Measurements from ENCODE around the gene RND3.

Gene RND3

GRCh38 chr2:150495993-150496627, 8.6 kb upstream of the RND3 start:
- no peak for DNase-seq
- in situ Hi-C loops (cut with MboI; ENCODE audit: low pct_unique_long_range_greater_than_20kb, low sequenced_read_pairs), result no loop called here

- no peak for DNase-seq
- in situ Hi-C loops (cut with MboI; ENCODE audit: low pct_unique_long_range_greater_than_20kb, low sequenced_read_pairs), result no loop called here
These were observed 7.5 kb upstream of the RND3 start for GRCh38 chr2:150495001-150495400.

GRCh38 chr2:150494234-150494945, 6.9 kb upstream of the RND3 start:
- no peak for DNase-seq
- in situ Hi-C loops (cut with MboI; ENCODE audit: low pct_unique_long_range_greater_than_20kb, low sequenced_read_pairs), result no loop called here

GRCh38 chr2:150491943-150492342, 4.5 kb upstream of the RND3 start:
- in situ Hi-C loops (cut with MboI; ENCODE audit: low pct_unique_long_range_greater_than_20kb, low sequenced_read_pairs), result no loop called here
- no peak for DNase-seq

- no peak for DNase-seq
- in situ Hi-C loops (cut with MboI; ENCODE audit: low pct_unique_long_range_greater_than_20kb, low sequenced_read_pairs), result no loop called here
These were observed 4.0 kb upstream of the RND3 start for GRCh38 chr2:150491430-150491829.

- DNase-seq, result no peak
- in situ Hi-C loops (cut with MboI; ENCODE audit: low pct_unique_long_range_greater_than_20kb, low sequenced_read_pairs), result no loop called here
These were observed 3.0 kb upstream of the RND3 start for GRCh38 chr2:150490466-150490865.

- in situ Hi-C loops (cut with MboI; ENCODE audit: low pct_unique_long_range_greater_than_20kb, low sequenced_read_pairs), result no loop called here
- no peak for DNase-seq
These were observed 655 bp downstream of the RND3 start for GRCh38 chr2:150486539-150487484.

GRCh38 chr2:150485871-150486538, 1.5 kb downstream of the RND3 start:
- no peak for DNase-seq
- in situ Hi-C loops (cut with MboI; ENCODE audit: low pct_unique_long_range_greater_than_20kb, low sequenced_read_pairs), result no loop called here

- in situ Hi-C loops (cut with MboI; ENCODE audit: low pct_unique_long_range_greater_than_20kb, low sequenced_read_pairs), result no loop called here
- no peak for DNase-seq
These were observed 2.2 kb downstream of the RND3 start for GRCh38 chr2:150485114-150485870.

- in situ Hi-C loops (cut with MboI; ENCODE audit: low pct_unique_long_range_greater_than_20kb, low sequenced_read_pairs), result no loop called here
- DNase-seq, result no peak
These were observed 2.9 kb downstream of the RND3 start for GRCh38 chr2:150484461-150485021.

- in situ Hi-C loops (cut with MboI; ENCODE audit: low pct_unique_long_range_greater_than_20kb, low sequenced_read_pairs), result no loop called here
- no peak for DNase-seq
These were observed 3.5 kb downstream of the RND3 start for GRCh38 chr2:150484006-150484405.

- in situ Hi-C loops (cut with MboI; ENCODE audit: low pct_unique_long_range_greater_than_20kb, low sequenced_read_pairs), result no loop called here
- no peak for DNase-seq
These were observed 3.9 kb downstream of the RND3 start for GRCh38 chr2:150483532-150483931.

GRCh38 chr2:150482667-150483400, 4.6 kb downstream of the RND3 start:
- no peak for DNase-seq
- in situ Hi-C loops (cut with MboI; ENCODE audit: low pct_unique_long_range_greater_than_20kb, low sequenced_read_pairs), result no loop called here

GRCh38 chr2:150482111-150482510, 5.4 kb downstream of the RND3 start:
- no peak for DNase-seq
- in situ Hi-C loops (cut with MboI; ENCODE audit: low pct_unique_long_range_greater_than_20kb, low sequenced_read_pairs), result no loop called here

GRCh38 chr2:150480971-150481830, 6.3 kb downstream of the RND3 start:
- in situ Hi-C loops (cut with MboI; ENCODE audit: low pct_unique_long_range_greater_than_20kb, low sequenced_read_pairs), result no loop called here
- DNase-seq, result no peak

- in situ Hi-C loops (cut with MboI; ENCODE audit: low pct_unique_long_range_greater_than_20kb, low sequenced_read_pairs), result no loop called here
These were observed 7.2 kb downstream of the RND3 start for GRCh38 chr2:150480241-150480640.

More at GRCh38 chr2:150480241-150480640, 7.2 kb downstream of the RND3 start:
- DNase-seq, result no peak

Measured in KBM-7 (cell line).